Body of pancreas (tissue), 4 donors: ENCODE results near the gene PPDPF. TPM values are rescaled to one million over a fixed set of nuclear protein-coding genes. Genes with fewer than 3 reads are reported as not detected.

Experiments
- ATAC-seq: fragments of 150-250 bp; one replicate; pipeline ENCODE4 v1.9.1; 2016
- DNase-seq, 4 donors: peaks; one replicate each; pipeline ENCODE4 v3.0.0-alpha.2; 2019
- H3K27ac ChIP-seq, 4 donors: fragments of 200-600 bp; sonication (generic); 1 replicate in 3 of 4; 2 replicates in 1 of 4; pipeline versions ENCODE4 v1.5.1 to v1.6.1; 2016 to 2019; ENCODE audit warnings: mild to moderate bottlenecking in 1 of 4, mixed read lengths in 1 of 4, moderate library complexity in 1 of 4
- H3K27me3 ChIP-seq, 2 donors: fragments of 200-600 bp; sonication (generic); one replicate each; pipeline ENCODE4 v1.6.0; 2016; ENCODE audit warnings: mild to moderate bottlenecking in 1 of 2
- H3K36me3 ChIP-seq, 2 donors: fragments of 200-600 bp; sonication (generic); replicated peaks in 1 of 2; 2 replicates each; pipeline ENCODE4 v1.5.1; 2016; ENCODE audit warnings: low read depth in 2 of 2; ENCODE audit not compliant: insufficient read depth in 1 of 2
- H3K4me1 ChIP-seq: fragments of 200-600 bp; sonication (generic); one replicate; pipeline ENCODE4 v1.6.0; 2016
- H3K4me3 ChIP-seq, 2 donors: fragments of 200-600 bp; sonication (generic); 1 replicate in 1 of 2; 2 replicates in 1 of 2; pipeline ENCODE4 v1.5.1; 2016 to 2019
- H3K9me3 ChIP-seq, 3 donors: fragments of 200-600 bp; sonication (generic); 1 replicate in 2 of 3; 2 replicates in 1 of 3; pipeline ENCODE4 v1.5.1; 2016
- POLR2A ChIP-seq, 3 donors: fragments of 450-650 bp; IDR thresholded peaks; one replicate each; pipeline ENCODE4 v1.6.1; 2016; ENCODE audit warnings: antibody characterized with exemption in 3 of 3, mild to moderate bottlenecking in 2 of 3
- WGBS, 2 donors: methylation state at CpG; one replicate each; pipeline ENCODE4 v1.1.5; 2017; 5-methylcytosine and 5-hydroxymethylcytosine counted together
- intact Hi-C: fragments of 100-400 bp; cut with DNase I; formaldehyde crosslinking; loops from one replicate; pipeline ENCODE4 v1.15.1; 2023
- total RNA-seq, 2 donors: library from RNA; depleted of rRNA; stranded (reverse); fragments of >200 nt; gene quantifications; one replicate each; pipeline ENCODE4 v1.1.0, GENCODE V29; 2016
- TF ChIP-seq, protein P1 (sequence below), 7 experiments: fragments of 450-650 bp in 4 of 7; fragments of 200-600 bp in 3 of 7; sonication (generic) in 3 of 7; IDR thresholded peaks; one replicate each; pipeline ENCODE4 v1.5.1; 2016 to 2019; ENCODE audit warnings: antibody characterized with exemption in 7 of 7

PPDPF gene
- total RNA-seq, 2 donors from 2014 or later, result 69.9 to 106 TPM

DNA sequence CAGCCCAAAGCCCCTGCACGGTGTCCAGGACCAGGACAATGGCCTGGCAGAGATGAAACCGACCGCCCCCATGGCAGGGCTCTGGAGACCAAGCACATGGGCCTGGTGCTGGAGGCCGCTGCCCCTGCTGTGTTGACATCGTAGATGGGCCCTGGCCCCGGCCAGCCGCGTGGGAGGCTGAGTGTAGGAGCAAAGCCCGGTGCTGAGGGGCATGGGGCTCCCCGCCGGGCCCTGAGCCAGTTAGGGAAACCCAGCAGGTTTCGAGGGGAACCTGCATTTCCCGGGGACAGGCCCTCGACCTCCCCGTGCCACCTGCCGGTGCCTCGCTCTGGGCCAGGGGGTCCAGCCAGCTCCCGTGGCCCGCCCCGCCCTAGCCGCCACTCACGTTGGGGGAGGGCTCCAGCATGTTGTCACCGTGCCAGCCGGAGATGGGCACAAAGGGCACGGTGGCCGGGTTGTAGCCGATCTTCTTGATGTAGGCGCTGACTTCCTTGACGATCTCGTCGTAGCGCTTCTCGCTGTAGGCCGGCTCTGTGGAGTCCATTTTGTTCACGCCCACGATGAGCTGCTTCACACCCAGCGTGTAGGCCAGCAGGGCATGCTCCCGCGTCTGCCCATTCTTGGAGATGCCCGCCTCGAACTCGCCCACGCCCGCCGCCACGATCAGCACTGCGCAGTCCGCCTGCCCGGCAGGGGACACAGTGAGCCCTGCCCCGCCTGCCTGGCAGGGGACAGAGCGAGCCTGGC lies 26.0 kb upstream of the PPDPF start:
- ATAC-seq (no peak), DNase-seq (peak in 1 of 4 donors; percentile 14)
- TF ChIP-seq, protein P1, sequence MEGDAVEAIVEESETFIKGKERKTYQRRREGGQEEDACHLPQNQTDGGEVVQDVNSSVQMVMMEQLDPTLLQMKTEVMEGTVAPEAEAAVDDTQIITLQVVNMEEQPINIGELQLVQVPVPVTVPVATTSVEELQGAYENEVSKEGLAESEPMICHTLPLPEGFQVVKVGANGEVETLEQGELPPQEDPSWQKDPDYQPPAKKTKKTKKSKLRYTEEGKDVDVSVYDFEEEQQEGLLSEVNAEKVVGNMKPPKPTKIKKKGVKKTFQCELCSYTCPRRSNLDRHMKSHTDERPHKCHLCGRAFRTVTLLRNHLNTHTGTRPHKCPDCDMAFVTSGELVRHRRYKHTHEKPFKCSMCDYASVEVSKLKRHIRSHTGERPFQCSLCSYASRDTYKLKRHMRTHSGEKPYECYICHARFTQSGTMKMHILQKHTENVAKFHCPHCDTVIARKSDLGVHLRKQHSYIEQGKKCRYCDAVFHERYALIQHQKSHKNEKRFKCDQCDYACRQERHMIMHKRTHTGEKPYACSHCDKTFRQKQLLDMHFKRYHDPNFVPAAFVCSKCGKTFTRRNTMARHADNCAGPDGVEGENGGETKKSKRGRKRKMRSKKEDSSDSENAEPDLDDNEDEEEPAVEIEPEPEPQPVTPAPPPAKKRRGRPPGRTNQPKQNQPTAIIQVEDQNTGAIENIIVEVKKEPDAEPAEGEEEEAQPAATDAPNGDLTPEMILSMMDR (IDR thresholded peaks at IDR 0.05), result no peak
- no peak for TF ChIP-seq POLR2A (IDR thresholded peaks at IDR 0.05)
- Histone ChIP-seq H3K4me3 (no peak overlapping the region), H3K36me3 (no peaks in the 10 kb centered on the region), H3K27me3 (peaks cover 0 to 6% of the 10 kb centered on the region in 2 donors), H3K9me3 (no peaks in the 10 kb centered on the region), H3K4me1 (peaks cover 30% of the 10 kb centered on the region), H3K27ac (no peak overlapping the region)
- intact Hi-C loops, result no loop called here
- WGBS, 2 donors, result 81% methylated on average over 15 to 51 of the region's 51 CpGs

GRCh38 chr20:63495167-63495720 lies 25.3 kb upstream of the PPDPF start:
- DNase-seq, result no peak
- H3K4me3 ChIP-seq, result no peak overlapping the region
- H3K36me3 ChIP-seq, result no peaks in the 10 kb centered on the region
- no peak for TF ChIP-seq POLR2A (IDR thresholded peaks at IDR 0.05)
- TF ChIP-seq, protein P1 (IDR thresholded peaks at IDR 0.05), result no peak
- intact Hi-C loops, result no loop called here
- H3K27me3 ChIP-seq, result peaks cover 0 to 6% of the 10 kb centered on the region in 2 donors
- WGBS, 2 donors, result 66 to 100% methylated on average over 1 to 8 of the region's 8 CpGs
- ATAC-seq, result no peak
- no peak overlapping the region for H3K27ac ChIP-seq
- peaks cover 30% of the 10 kb centered on the region for H3K4me1 ChIP-seq
- H3K9me3 ChIP-seq, result no peaks in the 10 kb centered on the region

GRCh38 chr20:63495741-63496595 lies 24.6 kb upstream of the PPDPF start:
- peak in 1 of 3 donors; percentile 2 for TF ChIP-seq POLR2A (IDR thresholded peaks at IDR 0.05)
- TF ChIP-seq, protein P1 (IDR thresholded peaks at IDR 0.05), result peak; percentile 77 to 96 (median 84)
- peaks cover 0 to 6% of the 10 kb centered on the region in 2 donors for H3K27me3 ChIP-seq

GRCh38 chr20:63496596-63497120 lies 23.9 kb upstream of the PPDPF start:
- TF ChIP-seq POLR2A (IDR thresholded peaks at IDR 0.05), result no peak
- TF ChIP-seq, protein P1 (IDR thresholded peaks at IDR 0.05), result no peak
- H3K9me3 ChIP-seq, result no peaks in the 10 kb centered on the region
- peaks cover 0 to 6% of the 10 kb centered on the region in 2 donors for H3K27me3 ChIP-seq
- H3K36me3 ChIP-seq, result no peaks in the 10 kb centered on the region
- H3K4me3 ChIP-seq, result no peak overlapping the region
- 0 to 65% methylated on average over 3 to 14 of the region's 16 CpGs for WGBS, 2 donors
- H3K27ac ChIP-seq, result no peak overlapping the region
- peaks cover 30% of the 10 kb centered on the region for H3K4me1 ChIP-seq
- intact Hi-C loops, result no loop called here
- ATAC-seq, result peak; percentile 10
- DNase-seq, result peak in 1 of 4 donors; percentile 34

More at GRCh38 chr20:63495741-63496595, 24.6 kb upstream of the PPDPF start:
- ATAC-seq (peak; percentile 64), DNase-seq (peak; percentile 61 to 75 (median 72))
- peaks cover 30% of the 10 kb centered on the region for H3K4me1 ChIP-seq
- no peak overlapping the region for H3K27ac ChIP-seq
- no peak overlapping the region for H3K4me3 ChIP-seq
- WGBS, 2 donors, result 3 to 14% methylated on average over 6 to 45 of the region's 48 CpGs
- no peaks in the 10 kb centered on the region for H3K9me3 ChIP-seq
- no peaks in the 10 kb centered on the region for H3K36me3 ChIP-seq
- intact Hi-C loops, result no loop called here
